Adrenal gland (tissue), 5 donors: ENCODE data around the gene MTCP1.

Experiments
- POLR2A ChIP-seq, 2 donors: fragments of 450-650 bp; IDR thresholded peaks; one replicate each; pipeline ENCODE4 v1.6.1; 2017; ENCODE audit warnings: antibody characterized with exemption in 2 of 2, mild to moderate bottlenecking in 2 of 2, moderate library complexity in 1 of 2
- TF ChIP-seq, protein P1 (sequence below), 6 experiments: fragments of 450-650 bp in 4 of 6; fragments of 200-600 bp in 2 of 6; sonication (generic) in 1 of 6; IDR thresholded peaks; 1 replicate in 5 of 6; 2 replicates in 1 of 6; pipeline versions ENCODE4 v1.5.1 to v1.8.0; 2016 to 2021; ENCODE audit warnings: antibody characterized with exemption in 6 of 6, mild to moderate bottlenecking in 2 of 6, moderate library complexity in 1 of 6
- donor health status: DM: no; HTN: no; CAD: no.

DNA sequence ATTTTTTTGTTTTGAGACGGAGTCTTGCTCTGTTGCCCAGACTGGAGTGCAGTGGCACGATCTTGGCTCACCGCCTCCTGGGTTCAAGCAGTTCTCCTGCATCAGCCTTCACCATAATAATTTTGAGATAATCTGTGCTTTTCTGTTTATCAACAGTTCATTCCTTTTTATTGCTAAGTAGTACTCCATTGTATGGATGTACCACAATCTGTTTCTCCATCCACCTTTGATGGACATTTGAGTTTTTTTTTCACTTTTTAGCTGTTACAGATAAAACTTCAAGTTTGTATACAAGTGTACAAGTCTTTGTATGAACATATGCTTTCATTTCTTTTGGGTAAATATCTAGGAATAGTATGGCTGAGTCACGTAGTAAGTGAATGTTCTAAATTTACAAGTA, 35.2 kb downstream of the MTCP1 start:
- TF ChIP-seq POLR2A (IDR thresholded peaks at IDR 0.05) = no peak
- TF ChIP-seq, protein P1, sequence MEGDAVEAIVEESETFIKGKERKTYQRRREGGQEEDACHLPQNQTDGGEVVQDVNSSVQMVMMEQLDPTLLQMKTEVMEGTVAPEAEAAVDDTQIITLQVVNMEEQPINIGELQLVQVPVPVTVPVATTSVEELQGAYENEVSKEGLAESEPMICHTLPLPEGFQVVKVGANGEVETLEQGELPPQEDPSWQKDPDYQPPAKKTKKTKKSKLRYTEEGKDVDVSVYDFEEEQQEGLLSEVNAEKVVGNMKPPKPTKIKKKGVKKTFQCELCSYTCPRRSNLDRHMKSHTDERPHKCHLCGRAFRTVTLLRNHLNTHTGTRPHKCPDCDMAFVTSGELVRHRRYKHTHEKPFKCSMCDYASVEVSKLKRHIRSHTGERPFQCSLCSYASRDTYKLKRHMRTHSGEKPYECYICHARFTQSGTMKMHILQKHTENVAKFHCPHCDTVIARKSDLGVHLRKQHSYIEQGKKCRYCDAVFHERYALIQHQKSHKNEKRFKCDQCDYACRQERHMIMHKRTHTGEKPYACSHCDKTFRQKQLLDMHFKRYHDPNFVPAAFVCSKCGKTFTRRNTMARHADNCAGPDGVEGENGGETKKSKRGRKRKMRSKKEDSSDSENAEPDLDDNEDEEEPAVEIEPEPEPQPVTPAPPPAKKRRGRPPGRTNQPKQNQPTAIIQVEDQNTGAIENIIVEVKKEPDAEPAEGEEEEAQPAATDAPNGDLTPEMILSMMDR (IDR thresholded peaks at IDR 0.05) = no peak
